Activated B cell treated with CpG ODN at 0.5 μM for 24 hours (primary cell): ENCODE measurements around the gene RPS15. TPM values are rescaled to one million over a fixed set of nuclear protein-coding genes. Genes with fewer than 3 reads are reported as not detected.

Experiments used
- ATAC-seq: fragments of 200-7000 bp; cut with Tn5 transposase; one replicate; pipeline ENCODE4 v1.10.0; 2021; ENCODE audit warnings: low read depth, mild to moderate bottlenecking, moderate library complexity
- CTCF ChIA-PET: fragments of 350-600 bp; sonication (Branson Sonifier 250); formaldehyde crosslinking; loops from one replicate; lab custom pipeline; 2021; ENCODE audit warnings: antibody characterized with exemption; lab: Charles Lee
- POLR2A ChIA-PET: fragments of 350-600 bp; sonication (Branson Sonifier 250); formaldehyde crosslinking; loops from one replicate; lab custom pipeline; 2021; ENCODE audit warnings: antibody characterized with exemption; lab: Charles Lee
- DNase-seq: peaks from one replicate; pipeline ENCODE4 v3.0.0; 2022
- H3K27ac Mint-ChIP-seq: one replicate; pipeline ENCODE4 v1.8.0; 2020; ENCODE audit warnings: mixed read lengths
- H3K27me3 Mint-ChIP-seq: one replicate; pipeline ENCODE4 v1.8.0; 2021; ENCODE audit warnings: mixed read lengths
- H3K36me3 Mint-ChIP-seq: one replicate; pipeline ENCODE4 v1.8.0; 2021; ENCODE audit warnings: low read depth, mixed read lengths
- H3K4me1 Mint-ChIP-seq: one replicate; pipeline ENCODE4 v1.8.0; 2021; ENCODE audit warnings: mixed read lengths
- H3K4me3 Mint-ChIP-seq: one replicate; pipeline ENCODE4 v1.8.0; 2020; ENCODE audit warnings: mild to moderate bottlenecking, mixed read lengths
- H3K9me3 Mint-ChIP-seq: one replicate; pipeline ENCODE4 v1.8.0; 2020; ENCODE audit warnings: mixed read lengths
- CTCF ChIP-seq: fragments of 200-600 bp; IDR thresholded peaks from one replicate; pipeline ENCODE4 v1.8.0; 2022; ENCODE audit warnings: antibody characterized with exemption, mild to moderate bottlenecking
- intact Hi-C: fragments of 100-400 bp; cut with micrococcal nuclease; formaldehyde crosslinking; loops from one replicate; pipeline ENCODE4 v1.15.1; 2024
- total RNA-seq: library from RNA; stranded (reverse); gene quantifications from 2 replicates; pipeline ENCODE4 v1.2.3, GENCODE V29; 2022

RPS15 gene
- total RNA-seq, 1 donor from 2014 or later: 1,788 TPM

- Mint-ChIP-seq H3K4me1 (peaks cover 25% of the 10 kb centered on the region), H3K36me3 (peaks cover 8% of the 10 kb centered on the region), H3K4me3 (peak overlapping the region; percentile 76), H3K27ac (no peak overlapping the region), H3K9me3 (no peaks in the 10 kb centered on the region), H3K27me3 (peaks cover 2% of the 10 kb centered on the region)
- ATAC-seq (peak; percentile 69), DNase-seq (peak; percentile 57)
- CTCF ChIA-PET: no interaction called here
- TF ChIP-seq CTCF: no peak
- POLR2A ChIA-PET: interaction anchor here (0.6 to 1.7 kb wide), 2 partner anchors 20 to 39 kb away, joined by 4 to 8 read pairs; partner anchors contain the start of gene REEP6
- intact Hi-C loops: loop anchor here (2.0 kb wide), 2 partner anchors 26 to 42 kb away; partner anchors contain the start of gene ADAMTSL5
These were observed 32.3 kb downstream of the RPS15 start for GRCh38 chr19:1470305-1471009.

- DNase-seq (no peak), ATAC-seq (peak; percentile 20)
- Mint-ChIP-seq H3K27me3 (peaks cover 2% of the 10 kb centered on the region), H3K27ac (no peak overlapping the region), H3K9me3 (no peaks in the 10 kb centered on the region), H3K4me1 (peaks cover 25% of the 10 kb centered on the region), H3K36me3 (peaks cover 8% of the 10 kb centered on the region), H3K4me3 (peak overlapping the region; percentile 65)
- ChIA-PET POLR2A (interaction anchor here (0.6 to 1.7 kb wide), 5 partner anchors 9 to 202 kb away, joined by 3 to 10 read pairs (median 5); partner anchors contain the start of genes CIRBP and REEP6), CTCF (interaction anchor here (0.8 kb wide), 1 partner anchor 26 kb away, joined by 4 read pairs; no protein-coding TSS in a partner anchor)
- intact Hi-C loops: loop anchor here (2.0 kb wide), 2 partner anchors 26 to 42 kb away; partner anchors contain the start of gene ADAMTSL5
- TF ChIP-seq CTCF: no peak
These were observed 32.9 kb downstream of the RPS15 start for GRCh38 chr19:1471010-1471514.

GRCh38 chr19:1471515-1472160 is 33.4 kb downstream of the RPS15 start:
- ChIA-PET CTCF (interaction anchor here (0.8 kb wide), 1 partner anchor 27 kb away, joined by 4 read pairs; no protein-coding TSS in a partner anchor), POLR2A (interaction anchor here (0.5 to 1.7 kb wide), 6 partner anchors 9 to 202 kb away, joined by 3 to 10 read pairs (median 5); partner anchors contain the start of genes CIRBP and REEP6)
- H3K27me3 Mint-ChIP-seq: peaks cover 2% of the 10 kb centered on the region
- peaks cover 25% of the 10 kb centered on the region for H3K4me1 Mint-ChIP-seq
- DNase-seq (no peak), ATAC-seq (peak; percentile 4)
- no peak for TF ChIP-seq CTCF
- no peaks in the 10 kb centered on the region for H3K9me3 Mint-ChIP-seq
- H3K4me3 Mint-ChIP-seq: no peak overlapping the region
- intact Hi-C loops: loop anchor here (2.0 kb wide), 2 partner anchors 27 to 41 kb away; partner anchors contain the start of gene ADAMTSL5
- no peak overlapping the region for H3K27ac Mint-ChIP-seq
- peaks cover 11% of the 10 kb centered on the region for H3K36me3 Mint-ChIP-seq

GRCh38 chr19:1472231-1473084 is 34.3 kb downstream of the RPS15 start:
- ATAC-seq: no peak
- ChIA-PET POLR2A (interaction anchor here (0.5 to 1.8 kb wide), 5 partner anchors 15 to 28 kb away, joined by 3 to 8 read pairs (median 5); partner anchors contain the start of genes PCSK4 and REEP6), CTCF (no interaction called here)
- Mint-ChIP-seq H3K36me3 (peaks cover 13% of the 10 kb centered on the region), H3K27ac (no peak overlapping the region), H3K4me1 (peaks cover 26% of the 10 kb centered on the region), H3K4me3 (no peak overlapping the region), H3K9me3 (no peaks in the 10 kb centered on the region), H3K27me3 (peaks cover 2% of the 10 kb centered on the region)
- intact Hi-C loops: no loop called here
- DNase-seq: no peak
- TF ChIP-seq CTCF: no peak
